HEK293 (cell line): Measurements from ENCODE around the gene UNC50.

Experiments
- CTCF ChIP-seq: fragments of 450-650 bp; formaldehyde crosslinking; IDR thresholded peaks from 2 replicates; pipeline ENCODE4 v1.5.1; 2016; ENCODE audit warnings: missing biosample characterization, missing genetic modification characterization
- ZBTB10 ChIP-seq: fragments of 450-650 bp; formaldehyde crosslinking; IDR thresholded peaks from 2 replicates; pipeline ENCODE4 v1.5.1; 2016; ENCODE audit warnings: missing biosample characterization, missing genetic modification characterization
- ZBTB7A ChIP-seq: fragments of 450-650 bp; formaldehyde crosslinking; IDR thresholded peaks from 2 replicates; pipeline ENCODE4 v1.5.1; 2016; ENCODE audit warnings: low read depth, missing biosample characterization, missing genetic modification characterization
- ZNF223 ChIP-seq: fragments of 450-650 bp; formaldehyde crosslinking; IDR thresholded peaks from 2 replicates; pipeline ENCODE4 v1.5.1; 2016; ENCODE audit warnings: missing biosample characterization, missing genetic modification characterization
- ZNF335 ChIP-seq: fragments of 450-650 bp; formaldehyde crosslinking; conservative IDR thresholded peaks from 2 replicates; pipeline ENCODE4 v1.5.1; 2016; ENCODE audit warnings: missing biosample characterization, missing genetic modification characterization
- ZNF704 ChIP-seq: fragments of 450-650 bp; formaldehyde crosslinking; IDR thresholded peaks from 2 replicates; pipeline ENCODE4 v1.5.1; 2016; ENCODE audit warnings: missing biosample characterization, missing genetic modification characterization
- ZNF707 ChIP-seq: fragments of 450-650 bp; formaldehyde crosslinking; IDR thresholded peaks from 2 replicates; pipeline ENCODE4 v1.5.1; 2016; ENCODE audit warnings: missing biosample characterization, missing genetic modification characterization

- no peak for TF ChIP-seq ZBTB7A (tag by site-specific recombination)
- TF ChIP-seq ZBTB10 (tag by site-specific recombination): no peak
- TF ChIP-seq CTCF: no peak
- no peak for TF ChIP-seq ZNF223 (tag by site-specific recombination)
- TF ChIP-seq ZNF707: no peak
- no peak for TF ChIP-seq ZNF335 (tag by site-specific recombination)
- no peak for TF ChIP-seq ZNF704 (tag by site-specific recombination)
These were observed 43.8 kb upstream of the UNC50 start for GRCh38 chr2:98564541-98565132.
